Breast epithelium (tissue), 4 donors: Measurements from ENCODE around the gene GPR152. TPM values are rescaled to one million over a fixed set of nuclear protein-coding genes. Genes with fewer than 3 reads are reported as not detected.
"Not testable (repeated sequence)": the region's sequence is repeated elsewhere in the genome, so short reads cannot be mapped to it uniquely, and the experiment has no call there.

Experiments
- DNase-seq, 2 donors: peaks; one replicate each; pipeline ENCODE4 v3.0.0-alpha.2; 2019; ENCODE audit warnings: low spot score in 2 of 2
- H3K27ac ChIP-seq, 2 donors: fragments of 200-600 bp; sonication (generic) in 1 of 2; one replicate each; pipeline ENCODE4 v1.5.1; 2016 to 2019; ENCODE audit warnings: mild to moderate bottlenecking in 1 of 2
- H3K27me3 ChIP-seq, 2 donors: fragments of 200-600 bp; sonication (generic) in 1 of 2; one replicate each; pipeline versions ENCODE4 v1.5.1 to v1.6.0; 2017 to 2019; ENCODE audit warnings: control low read depth in 1 of 2, mild to moderate bottlenecking in 1 of 2
- H3K36me3 ChIP-seq: fragments of 200-600 bp; one replicate; pipeline ENCODE4 v1.5.1; 2019
- H3K4me1 ChIP-seq, 2 donors: fragments of 200-600 bp; sonication (generic); one replicate each; pipeline ENCODE4 v1.5.1; 2016 to 2019; ENCODE audit warnings: control low read depth in 1 of 2
- H3K4me3 ChIP-seq, 3 donors: fragments of 200-600 bp; sonication (generic); 1 replicate in 2 of 3; 2 replicates in 1 of 3; pipeline ENCODE4 v1.5.1; 2016 to 2019; ENCODE audit warnings: mild to moderate bottlenecking in 3 of 3, moderate library complexity in 2 of 3
- H3K9me3 ChIP-seq, 2 donors: fragments of 200-600 bp; sonication (generic) in 1 of 2; one replicate each; pipeline ENCODE4 v1.5.1; 2016 to 2019; ENCODE audit warnings: control low read depth in 1 of 2
- POLR2A ChIP-seq: fragments of 450-650 bp; IDR thresholded peaks from one replicate; pipeline ENCODE4 v1.6.1; 2016; ENCODE audit warnings: antibody characterized with exemption, mild to moderate bottlenecking, moderate library complexity
- POLR2AphosphoS5 ChIP-seq, 3 donors: sonication (generic); formaldehyde crosslinking; IDR thresholded peaks; one replicate each; pipeline ENCODE4 v1.6.1; 2017; ENCODE audit warnings: antibody characterized with exemption in 3 of 3
- intact Hi-C: fragments of 100-400 bp; cut with DNase I; formaldehyde crosslinking; loops from one replicate; pipeline ENCODE4 v1.15.1; 2023; ENCODE audit warnings: low total_unique reads
- total RNA-seq, 3 donors: library from RNA; depleted of rRNA; stranded (reverse); fragments of >200 nt; gene quantifications; one replicate each; pipeline ENCODE4 v1.1.0, GENCODE V29; 2016
- TF ChIP-seq, protein P1 (sequence below), 3 donors: fragments of 450-650 bp; IDR thresholded peaks; one replicate each; pipeline ENCODE4 v1.5.1; 2016 to 2017; ENCODE audit warnings: antibody characterized with exemption in 3 of 3, mild to moderate bottlenecking in 3 of 3, moderate library complexity in 3 of 3

GPR152 gene
- total RNA-seq, 3 donors from 2014 or later, result not detected

DNA sequence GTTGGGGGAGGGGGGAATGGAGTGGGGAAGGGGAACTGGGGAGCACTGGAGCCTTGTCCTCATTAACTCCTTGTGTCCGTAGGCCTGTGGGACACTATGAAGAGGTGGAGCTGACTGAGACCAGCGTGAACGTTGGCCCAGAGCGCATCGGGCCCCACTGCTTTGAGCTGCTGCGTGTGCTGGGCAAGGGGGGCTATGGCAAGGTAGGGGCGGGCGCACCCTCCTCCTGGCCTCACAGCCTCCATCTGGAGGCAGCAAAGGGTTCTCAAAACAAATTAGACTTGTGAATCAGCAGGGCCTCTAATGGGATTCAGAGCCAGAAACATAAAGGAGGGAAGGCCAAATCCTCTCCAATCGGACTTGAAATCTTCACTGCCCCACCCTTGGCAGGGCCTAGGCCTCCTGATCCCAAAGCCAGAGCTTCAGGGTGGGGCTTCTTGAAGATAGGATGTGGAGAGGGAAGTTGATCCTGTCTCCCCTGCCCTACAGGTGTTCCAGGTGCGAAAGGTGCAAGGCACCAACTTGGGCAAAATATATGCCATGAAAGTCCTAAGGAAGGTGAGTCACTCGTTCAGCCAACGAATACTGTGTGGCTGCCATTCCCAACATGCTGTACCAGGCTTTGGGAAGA lies 23.4 kb downstream of the GPR152 start:
- TF ChIP-seq POLR2A (no peak), POLR2AphosphoS5 (IDR thresholded peaks at IDR 0.05) (no peak)
- TF ChIP-seq, protein P1, sequence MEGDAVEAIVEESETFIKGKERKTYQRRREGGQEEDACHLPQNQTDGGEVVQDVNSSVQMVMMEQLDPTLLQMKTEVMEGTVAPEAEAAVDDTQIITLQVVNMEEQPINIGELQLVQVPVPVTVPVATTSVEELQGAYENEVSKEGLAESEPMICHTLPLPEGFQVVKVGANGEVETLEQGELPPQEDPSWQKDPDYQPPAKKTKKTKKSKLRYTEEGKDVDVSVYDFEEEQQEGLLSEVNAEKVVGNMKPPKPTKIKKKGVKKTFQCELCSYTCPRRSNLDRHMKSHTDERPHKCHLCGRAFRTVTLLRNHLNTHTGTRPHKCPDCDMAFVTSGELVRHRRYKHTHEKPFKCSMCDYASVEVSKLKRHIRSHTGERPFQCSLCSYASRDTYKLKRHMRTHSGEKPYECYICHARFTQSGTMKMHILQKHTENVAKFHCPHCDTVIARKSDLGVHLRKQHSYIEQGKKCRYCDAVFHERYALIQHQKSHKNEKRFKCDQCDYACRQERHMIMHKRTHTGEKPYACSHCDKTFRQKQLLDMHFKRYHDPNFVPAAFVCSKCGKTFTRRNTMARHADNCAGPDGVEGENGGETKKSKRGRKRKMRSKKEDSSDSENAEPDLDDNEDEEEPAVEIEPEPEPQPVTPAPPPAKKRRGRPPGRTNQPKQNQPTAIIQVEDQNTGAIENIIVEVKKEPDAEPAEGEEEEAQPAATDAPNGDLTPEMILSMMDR (IDR thresholded peaks at IDR 0.05), result no peak
- H3K4me3 ChIP-seq, result peak overlapping the region; percentile 76 to 98 (median 89)
- intact Hi-C loops, result no loop called here
- peak overlapping the region; percentile 94 to 95 for H3K27ac ChIP-seq
- no peaks in the 10 kb centered on the region for H3K27me3 ChIP-seq
- peaks cover 0 to 12% of the 10 kb centered on the region in 2 donors for H3K4me1 ChIP-seq
- H3K9me3 ChIP-seq, result no peaks in the 10 kb centered on the region
- DNase-seq, result no peak
- no peaks in the 10 kb centered on the region for H3K36me3 ChIP-seq

DNA sequence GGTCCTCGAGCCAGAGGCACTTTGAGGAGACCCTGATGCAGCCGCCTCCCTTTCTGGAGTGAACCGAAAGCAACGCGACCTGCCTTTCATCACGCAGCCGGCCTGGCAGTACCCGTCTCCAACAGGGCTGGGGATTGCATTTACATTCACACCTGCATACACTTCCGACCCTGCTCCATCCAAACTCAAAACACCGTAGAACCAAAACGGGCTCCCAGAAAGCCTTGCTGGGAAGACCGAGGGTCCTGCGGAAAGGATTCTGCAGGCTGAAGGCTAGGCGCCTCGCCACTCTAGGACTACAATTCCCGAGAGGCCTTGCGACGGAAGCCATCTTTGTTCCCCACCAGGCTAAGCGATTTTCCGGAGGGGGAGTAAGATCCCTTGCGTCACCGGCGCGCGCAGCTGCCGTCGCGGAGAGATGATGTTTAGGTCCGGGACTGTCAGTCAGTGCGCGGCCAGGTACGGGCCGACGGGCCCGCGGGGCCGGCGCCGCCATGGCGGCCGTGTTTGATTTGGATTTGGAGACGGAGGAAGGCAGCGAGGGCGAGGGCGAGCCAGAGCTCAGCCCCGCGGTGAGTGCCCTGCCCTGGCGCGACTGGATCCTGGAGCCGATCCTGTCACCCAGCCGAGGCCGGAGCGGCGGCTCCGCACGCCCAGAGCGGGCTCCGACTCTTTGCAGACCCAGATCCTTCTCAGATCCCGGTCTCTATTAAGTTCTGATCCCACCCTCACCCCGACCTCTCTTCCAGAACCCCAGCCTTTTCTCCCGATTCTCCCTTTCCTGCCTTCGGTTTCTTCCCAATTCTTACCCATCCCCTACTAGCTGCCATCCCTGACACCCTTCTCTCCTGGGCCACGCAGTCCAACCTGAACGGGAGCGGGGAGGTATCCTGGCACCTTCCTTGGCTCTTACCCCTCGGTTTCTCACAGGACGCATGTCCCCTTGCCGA lies 24.2 kb downstream of the GPR152 start, which contains the start of gene RPS6KB2:
TSS of gene RPS6KB2 (plus strand) at position 443 of the 950 bp plus-strand sequence. CDS start at position 495, 52 bp downstream.
- Histone ChIP-seq H3K27ac (peak within 1 kb of the TSS; percentile 94 to 95), H3K27me3 (no peaks in the 10 kb centered on the region), H3K36me3 (no peaks in the 10 kb centered on the region), H3K9me3 (no peaks in the 10 kb centered on the region), H3K4me3 (peak within 1 kb of the TSS; percentile 76 to 98 (median 89)), H3K4me1 (peaks cover 0 to 12% of the 10 kb centered on the region in 2 donors)
- TF ChIP-seq POLR2A, result peak; percentile 91
- TF ChIP-seq, protein P1 (IDR thresholded peaks at IDR 0.05), result peak in 1 of 3 donors; percentile 7
- TF ChIP-seq POLR2AphosphoS5 (IDR thresholded peaks at IDR 0.05), result peak; percentile 94 to 97 (median 96)
- peak; percentile 98 to 99 for DNase-seq
- intact Hi-C loops, result no loop called here

DNA sequence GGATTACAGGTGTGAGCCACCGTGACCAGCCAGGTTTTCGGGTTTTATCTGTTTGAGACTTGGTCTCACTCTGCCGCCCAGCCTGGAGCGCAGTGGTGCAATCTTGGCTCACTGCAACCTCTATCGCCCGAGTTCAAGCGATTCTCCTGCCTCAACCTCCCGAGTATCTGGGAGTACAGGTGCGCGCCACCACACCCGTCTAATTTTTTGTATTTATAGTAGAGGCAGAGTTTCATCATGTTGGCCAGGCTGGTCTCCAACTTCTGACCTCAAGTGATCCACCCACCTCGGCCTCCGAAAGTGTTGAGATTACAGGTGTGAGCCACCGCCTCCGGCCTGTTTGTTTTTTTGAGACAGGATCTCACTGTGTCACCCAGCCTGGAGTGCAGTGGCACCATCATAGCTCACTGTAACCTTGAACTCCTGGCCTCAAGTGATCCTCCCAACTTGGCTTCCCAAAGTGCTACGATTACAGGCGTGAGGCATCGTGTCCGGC lies 25.1 kb downstream of the GPR152 start:
- Histone ChIP-seq H3K4me3 (peak overlapping the region; percentile 76 to 98 (median 89)), H3K4me1 (peaks cover 0 to 12% of the 10 kb centered on the region in 2 donors), H3K27ac (peak overlapping the region; percentile 94 to 95)
- H3K36me3 ChIP-seq, intact Hi-C loops, H3K9me3 ChIP-seq, DNase-seq, H3K27me3 ChIP-seq: not testable (repeated sequence)

DNA sequence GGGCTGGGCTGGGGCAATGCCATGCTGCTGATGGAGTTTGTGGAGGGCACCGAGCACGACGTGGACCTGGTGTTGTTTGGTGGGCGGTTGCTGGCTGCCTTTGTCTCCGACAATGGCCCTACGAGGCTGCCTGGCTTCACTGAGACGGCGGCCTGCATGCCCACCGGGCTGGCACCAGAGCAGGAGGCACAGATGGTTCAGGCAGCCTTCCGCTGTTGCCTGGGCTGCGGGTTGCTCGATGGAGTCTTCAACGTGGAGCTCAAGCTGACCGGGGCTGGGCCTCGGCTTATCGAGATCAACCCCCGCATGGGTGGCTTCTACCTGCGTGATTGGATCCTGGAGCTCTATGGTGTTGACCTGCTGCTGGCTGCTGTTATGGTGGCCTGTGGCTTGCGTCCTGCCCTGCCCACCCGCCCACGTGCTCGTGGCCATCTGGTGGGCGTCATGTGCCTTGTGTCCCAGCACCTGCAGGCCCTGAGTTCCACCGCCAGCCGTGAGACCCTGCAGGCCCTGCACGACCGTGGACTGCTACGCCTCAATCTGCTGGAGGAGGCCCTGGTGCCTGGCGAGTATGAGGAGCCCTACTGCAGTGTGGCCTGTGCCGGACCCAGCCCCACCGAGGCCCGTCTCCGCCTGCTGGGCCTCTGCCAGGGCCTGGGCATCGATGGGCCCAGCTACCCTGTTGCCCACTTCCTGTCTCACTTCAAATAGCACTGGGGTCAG lies 28.5 kb downstream of the GPR152 start:
- no peaks in the 10 kb centered on the region for H3K36me3 ChIP-seq
- intact Hi-C loops, result no loop called here
- no peaks in the 10 kb centered on the region for H3K9me3 ChIP-seq
- DNase-seq, result no peak
- no peak overlapping the region for H3K4me3 ChIP-seq
- TF ChIP-seq POLR2A (no peak), POLR2AphosphoS5 (IDR thresholded peaks at IDR 0.05) (no peak)
- TF ChIP-seq, protein P1 (IDR thresholded peaks at IDR 0.05), result no peak
- H3K27ac ChIP-seq, result no peak overlapping the region
- H3K27me3 ChIP-seq, result no peaks in the 10 kb centered on the region
- peaks cover 7 to 11% of the 10 kb centered on the region in 2 donors for H3K4me1 ChIP-seq

DNA sequence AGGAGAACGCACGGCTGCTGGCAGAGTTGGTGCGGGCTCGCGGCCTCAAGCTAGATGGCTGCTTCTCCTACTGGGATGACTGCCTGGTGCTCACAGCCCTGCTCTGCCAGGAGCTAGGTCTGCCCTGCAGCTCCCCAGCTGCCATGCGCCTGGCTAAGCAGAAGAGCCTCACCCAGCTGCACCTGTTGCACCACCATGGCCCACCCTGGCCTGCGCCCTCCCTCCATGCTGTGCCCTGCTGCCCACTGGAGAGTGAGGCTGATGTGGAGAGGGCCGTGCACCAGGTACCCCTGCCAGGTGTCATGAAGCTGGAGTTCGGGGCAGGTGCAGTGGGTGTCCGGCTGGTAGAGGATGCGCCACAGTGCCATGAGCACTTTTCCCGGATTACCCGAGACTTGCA lies 29.1 kb downstream of the GPR152 start:
- no peaks in the 10 kb centered on the region for H3K36me3 ChIP-seq
- no peak overlapping the region for H3K27ac ChIP-seq
- H3K4me1 ChIP-seq, result peaks cover 7 to 13% of the 10 kb centered on the region in 2 donors
- intact Hi-C loops, result no loop called here
- no peak for DNase-seq
- TF ChIP-seq POLR2A (no peak), POLR2AphosphoS5 (IDR thresholded peaks at IDR 0.05) (no peak)
- TF ChIP-seq, protein P1 (IDR thresholded peaks at IDR 0.05), result no peak
- no peaks in the 10 kb centered on the region for H3K9me3 ChIP-seq
- H3K4me3 ChIP-seq, result no peak overlapping the region
- H3K27me3 ChIP-seq, result no peaks in the 10 kb centered on the region
